GM18507 (cell line): ENCODE data around the gene EXTL1.

Experiments used
- DNase-seq: peaks from one replicate; pipeline ENCODE4 v3.0.0; 2011; ENCODE audit warnings: low read depth; ENCODE audit not compliant: insufficient read length; ENCODE audit errors: extremely low spot score
- FAIRE-seq: peaks from 2 replicates; lab custom pipeline; 2011; peaks lifted over from hg19 to GRCh38; lab: Jason Lieb, UNC

EXTL1 gene

DNA sequence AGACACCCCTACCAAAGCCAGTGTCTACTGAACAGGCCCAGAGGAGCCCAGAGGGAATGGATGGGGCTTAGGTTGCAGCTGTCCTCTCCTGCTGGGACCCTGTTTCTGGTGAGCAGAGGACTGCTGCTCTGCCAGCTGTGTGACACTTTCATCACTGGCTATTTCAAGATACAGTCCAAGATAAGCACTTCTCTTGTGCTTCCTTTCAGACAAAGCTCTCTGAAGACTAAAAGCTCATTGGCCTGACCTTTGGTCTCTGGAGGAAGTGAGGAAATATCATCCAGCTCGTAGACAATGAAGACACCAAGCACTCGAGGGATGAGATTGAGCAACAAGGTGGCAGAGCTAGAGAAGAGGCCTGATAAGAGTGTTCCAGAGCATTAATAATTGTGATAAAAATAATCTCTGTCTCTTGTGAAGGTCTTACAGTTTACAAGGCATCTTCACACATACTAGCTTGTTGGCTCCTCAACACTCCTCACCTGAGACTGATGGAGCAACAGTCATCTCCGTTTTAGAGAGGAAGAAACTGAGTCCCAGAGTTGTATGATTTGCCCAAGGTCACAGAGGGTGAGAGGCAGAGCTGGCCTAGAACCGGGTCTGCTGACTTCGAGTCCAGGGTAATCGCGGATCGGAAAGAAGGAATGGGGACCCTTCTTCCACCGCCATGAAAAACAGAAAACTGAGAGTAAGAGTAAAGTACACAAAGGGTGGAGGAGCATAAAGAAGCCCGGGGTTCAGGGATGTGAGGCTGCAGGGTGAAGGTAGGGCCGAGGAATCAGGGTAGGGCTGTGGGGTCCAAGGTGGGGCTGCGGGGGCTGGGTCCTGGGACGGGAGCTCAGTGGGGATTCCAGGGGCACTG lies 24.4 kb upstream of the EXTL1 start:
- DNase-seq, result no peak
- peak; percentile 42 for FAIRE-seq

DNA sequence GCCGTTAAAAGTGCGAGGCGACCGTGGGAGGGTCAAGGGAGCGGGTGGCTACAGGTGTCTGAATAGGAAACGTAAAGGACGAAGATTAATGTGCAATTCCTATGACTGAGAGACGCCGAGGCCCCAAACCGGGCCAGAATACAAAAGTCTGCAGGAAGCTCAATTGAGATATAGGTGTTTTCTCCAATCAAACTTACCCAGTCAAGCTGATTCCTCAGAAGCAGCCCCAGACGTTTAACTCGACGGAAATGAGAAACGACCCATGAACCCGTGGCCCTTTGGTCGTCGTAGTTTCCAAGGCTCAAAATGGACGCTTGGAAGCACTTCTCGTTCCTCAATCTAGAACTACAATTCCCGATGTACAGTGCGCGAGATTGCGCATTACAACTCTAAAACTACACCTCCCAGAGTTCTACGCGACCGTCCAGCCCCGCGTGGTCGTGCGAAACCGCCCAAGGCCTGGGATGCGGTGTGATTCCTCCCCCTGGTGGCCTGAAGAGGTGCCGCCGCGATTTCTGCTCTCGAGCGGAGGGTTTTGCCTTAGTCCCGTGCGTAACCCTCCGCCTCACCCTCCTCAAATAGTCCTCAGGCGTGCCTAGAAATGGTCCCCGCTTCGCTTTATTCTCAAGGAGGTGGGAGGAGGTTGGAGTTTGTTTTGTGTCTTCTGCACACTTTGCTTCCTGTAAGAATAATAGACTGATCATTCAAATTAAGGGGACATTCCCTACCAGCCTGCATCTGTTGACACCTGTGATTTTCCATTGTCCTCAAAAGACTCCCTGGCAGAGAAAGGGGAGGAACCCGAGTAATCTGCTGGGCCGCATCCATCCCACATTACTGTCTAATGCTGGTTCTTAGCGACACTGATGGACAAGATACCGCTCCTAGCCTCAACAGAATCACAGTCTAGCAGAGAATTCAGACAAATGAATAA lies 23.5 kb upstream of the EXTL1 start, which contains the start of gene PAFAH2:
TSS of gene PAFAH2 (minus strand) at position 236 of the 934 bp plus-strand sequence. CDS start 7,247 bp downstream, outside the sequence.
- peak; percentile 99 for FAIRE-seq
- DNase-seq, result peak; percentile 90

DNA sequence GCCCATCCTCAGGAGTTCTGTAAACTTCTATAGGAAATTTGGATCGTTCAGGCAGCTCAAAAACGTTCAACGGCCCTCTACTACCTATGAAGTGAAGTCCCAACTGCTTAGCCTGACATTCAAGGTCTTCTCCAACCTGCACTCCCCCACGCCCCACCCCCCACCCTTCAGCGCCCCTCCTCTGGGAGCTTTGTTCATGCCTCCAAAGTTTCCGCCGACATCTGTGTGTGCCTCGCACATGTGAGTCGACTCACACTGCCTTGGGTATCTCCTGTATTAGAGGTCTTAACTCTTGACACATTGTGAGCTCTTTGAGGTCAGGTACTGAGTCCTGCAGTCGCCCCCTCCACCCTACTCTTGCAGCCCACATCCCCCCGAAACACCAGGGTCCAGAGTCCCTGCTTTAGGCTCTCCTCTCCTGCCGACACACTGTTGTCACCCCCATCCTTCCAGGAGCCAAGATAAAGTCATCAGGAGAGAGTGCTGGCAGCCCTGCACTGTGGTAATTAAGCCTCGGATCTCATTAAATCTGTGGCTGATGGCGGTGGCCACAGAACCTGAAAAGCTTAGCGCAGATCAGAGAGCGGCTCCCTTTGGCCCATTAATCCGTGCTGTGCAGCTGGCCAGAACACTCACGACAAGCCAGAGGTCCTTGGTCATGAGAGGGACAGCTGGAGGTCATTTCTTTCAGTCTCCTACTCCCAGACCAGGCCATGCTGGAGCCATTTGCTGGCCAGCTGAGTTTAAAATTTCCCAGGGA lies 22.4 kb upstream of the EXTL1 start:
- DNase-seq (no peak), FAIRE-seq (no peak)

DNA sequence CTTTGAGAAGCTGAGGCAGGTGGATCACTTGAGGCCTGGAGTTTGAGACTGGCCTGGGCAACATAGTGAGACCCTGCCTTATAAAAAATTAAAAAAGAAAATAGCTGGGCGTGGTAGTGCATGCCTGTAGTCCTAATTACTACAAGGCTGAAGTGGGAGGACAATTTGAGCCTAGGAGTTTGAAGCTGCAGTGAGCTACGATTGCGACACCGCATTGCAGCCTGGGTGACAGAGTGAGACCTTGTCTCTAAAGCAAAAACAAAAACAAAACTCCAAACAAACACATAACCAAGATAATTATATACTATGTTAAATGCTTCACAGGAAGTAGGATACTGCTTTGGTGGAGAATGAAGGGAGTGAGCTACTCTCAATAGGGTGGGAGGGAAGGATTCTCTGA lies 18.3 kb upstream of the EXTL1 start:
- no peak for FAIRE-seq

DNA sequence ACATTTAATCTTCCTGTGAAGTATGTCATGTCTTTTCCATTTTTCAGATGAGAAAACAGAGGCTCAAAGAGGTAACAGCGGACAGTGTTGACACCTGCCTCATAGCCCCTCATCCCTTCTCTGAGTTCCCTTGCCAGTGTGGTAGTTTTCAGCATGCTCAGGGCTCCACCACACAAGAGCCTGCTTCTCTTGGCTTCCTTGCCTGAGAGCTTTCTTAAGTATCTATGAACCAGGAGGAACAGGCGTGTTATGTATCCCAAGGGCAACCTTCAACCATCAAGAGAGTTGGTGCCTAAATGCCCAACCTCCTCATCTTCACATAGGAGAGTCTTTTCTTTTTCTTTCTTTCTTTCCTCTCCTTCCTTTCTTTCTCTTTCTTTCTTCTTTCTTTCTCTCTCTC lies 17.8 kb upstream of the EXTL1 start:
- DNase-seq (no peak), FAIRE-seq (no peak)

More for the DNA sequence above, 18.3 kb upstream of the EXTL1 start:
- DNase-seq, result no peak

DNA sequence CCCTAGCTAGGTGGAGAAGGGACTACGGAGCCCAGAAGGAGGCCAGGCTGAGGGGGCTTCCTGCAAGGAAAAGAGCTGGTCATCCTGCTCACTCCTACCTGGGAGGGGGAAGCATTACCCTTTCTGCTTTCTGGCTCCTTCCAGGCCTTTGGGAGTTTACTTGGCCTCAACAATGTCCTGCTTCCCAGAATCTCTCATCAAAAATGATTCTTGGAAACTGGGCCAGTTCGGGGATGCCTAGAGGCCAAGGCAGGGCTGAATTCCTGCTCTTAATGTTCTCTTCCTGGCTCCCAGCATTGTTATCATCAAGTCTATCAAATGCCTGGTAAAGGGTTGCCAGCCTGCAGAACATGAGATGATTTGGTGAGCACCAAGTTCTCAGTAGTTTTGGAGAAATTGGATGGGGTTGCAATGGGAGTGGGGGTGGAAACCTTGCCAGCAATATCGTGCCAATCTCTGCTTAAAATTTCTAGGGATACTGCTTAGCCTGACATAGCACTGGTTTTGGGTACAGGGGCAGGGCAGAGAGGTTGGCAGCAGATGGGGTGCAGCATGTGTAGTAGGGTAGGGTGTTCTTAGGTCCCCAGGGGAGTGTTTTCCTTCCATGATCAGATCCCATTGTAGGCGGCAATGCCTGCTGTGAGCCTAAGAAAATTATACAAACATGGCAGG lies 16.0 kb upstream of the EXTL1 start:
- no peak for FAIRE-seq
- DNase-seq, result no peak

DNA sequence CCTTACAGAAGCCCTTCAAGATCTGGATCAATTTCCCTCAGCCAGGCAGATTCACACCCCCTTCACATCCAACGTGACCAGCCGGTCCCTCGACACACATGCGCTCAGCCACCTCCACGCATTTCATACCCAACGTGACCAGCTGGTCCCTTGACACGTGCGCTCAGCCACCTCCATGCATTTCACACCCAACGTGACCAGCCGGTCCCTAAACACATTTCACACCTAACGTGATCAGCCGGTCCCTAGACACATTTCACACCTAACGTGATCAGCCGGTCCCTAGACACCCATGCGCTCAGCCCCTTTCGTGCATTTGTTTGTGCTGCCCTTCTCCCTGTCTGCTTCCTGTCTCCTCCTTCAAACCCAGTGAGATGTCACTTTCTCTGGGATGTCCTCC lies 14.9 kb upstream of the EXTL1 start:
- FAIRE-seq (no peak), DNase-seq (no peak)

DNA sequence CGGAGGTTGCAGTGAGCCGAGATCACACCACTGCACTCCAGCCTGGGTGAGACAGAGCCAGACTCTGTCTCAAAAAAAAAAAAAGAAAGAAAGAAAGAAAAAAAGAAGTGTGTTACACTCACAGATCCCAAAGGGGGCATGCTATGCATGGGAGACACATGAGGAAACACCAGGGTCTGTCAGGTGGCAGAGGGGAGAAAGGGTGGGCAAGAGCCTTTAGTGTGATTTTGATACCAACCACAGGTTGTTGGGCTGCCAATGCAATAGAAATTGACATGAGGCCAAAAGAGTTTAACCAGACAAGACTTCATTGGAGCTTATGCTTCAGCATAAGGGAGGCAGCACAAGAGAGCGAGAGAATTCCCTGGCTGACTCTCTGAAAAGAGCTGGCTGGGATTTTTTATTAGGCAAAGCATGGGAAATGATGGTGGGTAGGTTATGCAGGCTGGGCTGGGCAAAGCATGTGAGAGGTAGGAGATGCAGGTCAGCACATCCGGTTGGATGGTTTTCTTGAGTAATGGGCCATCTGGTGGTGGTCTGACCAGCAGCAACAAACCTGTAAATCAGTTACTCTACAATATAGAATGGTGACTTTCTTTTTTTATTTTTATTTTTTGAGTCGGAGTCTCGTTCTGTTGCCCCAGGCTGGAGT lies 11.7 kb upstream of the EXTL1 start:
- FAIRE-seq (no peak), DNase-seq (no peak)

DNA sequence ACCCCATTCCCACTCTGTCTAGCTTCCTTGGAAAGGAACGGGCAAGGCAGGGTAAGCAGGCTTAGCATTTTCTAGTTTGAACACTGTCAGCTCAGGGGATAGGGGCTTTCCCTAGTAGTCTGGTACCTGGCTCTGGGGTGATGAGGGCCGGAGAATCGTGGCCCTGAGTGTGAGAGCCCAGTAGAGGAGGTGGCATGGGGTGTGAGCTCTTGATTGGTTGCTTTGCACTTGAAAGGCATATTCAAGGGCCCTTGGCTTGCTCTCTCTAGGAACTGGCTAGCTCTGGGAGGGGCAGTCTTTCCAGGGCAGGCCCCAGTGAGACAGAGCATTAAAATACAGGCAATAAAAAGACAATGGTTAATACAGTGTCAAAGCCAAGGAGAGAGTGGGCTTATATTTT lies 10.8 kb upstream of the EXTL1 start:
- DNase-seq (no peak), FAIRE-seq (no peak)

DNA sequence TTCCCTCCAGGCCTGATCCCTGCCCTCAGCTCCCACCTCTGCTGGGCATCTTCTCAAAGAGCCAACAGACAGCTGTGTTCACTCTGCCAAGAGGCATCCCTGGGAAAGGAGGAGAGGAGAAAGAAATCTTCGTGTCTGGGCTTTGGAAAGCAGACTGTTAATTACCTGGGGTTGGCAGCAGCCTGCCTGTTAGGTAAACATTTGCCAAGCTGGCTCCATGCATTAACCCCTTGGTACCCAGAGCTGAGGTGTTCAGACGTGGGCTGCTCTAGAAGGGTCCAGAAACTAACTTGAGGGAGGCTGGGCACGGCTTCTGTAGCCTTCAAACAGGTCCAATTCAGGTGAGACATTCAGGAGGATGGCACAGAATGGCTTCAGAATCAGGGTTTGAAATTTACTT lies 8.7 kb upstream of the EXTL1 start:
- FAIRE-seq, result no peak

DNA sequence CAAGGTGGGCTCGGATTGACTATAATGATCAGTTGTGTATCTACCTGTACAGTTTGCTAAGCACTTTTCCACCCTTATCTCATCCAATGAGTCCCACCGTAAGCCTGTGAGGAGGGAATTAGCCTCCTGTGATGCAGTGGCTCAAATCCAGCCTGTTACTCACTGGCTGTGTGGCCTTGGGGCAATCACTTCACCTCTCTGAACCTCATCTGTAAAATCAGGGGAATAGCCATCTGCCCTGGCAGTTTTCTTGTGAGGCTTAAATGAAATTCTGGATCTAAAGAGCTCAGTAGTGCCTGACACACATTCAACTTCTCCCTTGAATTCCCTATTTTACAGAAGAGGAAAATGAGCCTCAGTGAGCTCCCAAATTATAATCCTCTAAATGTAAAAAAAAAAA lies 7.4 kb upstream of the EXTL1 start:
- no peak for FAIRE-seq
- no peak for DNase-seq

More for the DNA sequence above, 8.7 kb upstream of the EXTL1 start:
- no peak for DNase-seq

DNA sequence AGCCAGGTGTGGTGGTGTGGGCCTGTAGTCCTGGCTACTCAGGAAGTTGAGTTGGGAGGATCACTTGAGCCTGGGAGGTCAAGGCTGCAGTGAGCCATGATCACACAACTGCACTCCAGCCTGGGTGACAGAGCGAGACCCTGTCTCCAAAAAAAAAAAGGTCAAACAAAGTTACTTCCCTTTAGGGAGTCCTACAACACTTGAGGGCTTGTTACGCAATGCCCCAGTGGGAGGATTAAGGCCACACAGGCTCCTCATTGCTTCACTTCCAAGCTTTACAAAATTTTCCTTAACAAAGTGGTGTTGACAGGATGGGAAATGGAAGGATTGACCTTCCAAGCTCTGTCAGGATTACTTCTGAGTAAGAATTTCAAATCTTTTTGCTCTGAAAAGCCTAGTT lies 6.2 kb upstream of the EXTL1 start:
- no peak for FAIRE-seq

DNA sequence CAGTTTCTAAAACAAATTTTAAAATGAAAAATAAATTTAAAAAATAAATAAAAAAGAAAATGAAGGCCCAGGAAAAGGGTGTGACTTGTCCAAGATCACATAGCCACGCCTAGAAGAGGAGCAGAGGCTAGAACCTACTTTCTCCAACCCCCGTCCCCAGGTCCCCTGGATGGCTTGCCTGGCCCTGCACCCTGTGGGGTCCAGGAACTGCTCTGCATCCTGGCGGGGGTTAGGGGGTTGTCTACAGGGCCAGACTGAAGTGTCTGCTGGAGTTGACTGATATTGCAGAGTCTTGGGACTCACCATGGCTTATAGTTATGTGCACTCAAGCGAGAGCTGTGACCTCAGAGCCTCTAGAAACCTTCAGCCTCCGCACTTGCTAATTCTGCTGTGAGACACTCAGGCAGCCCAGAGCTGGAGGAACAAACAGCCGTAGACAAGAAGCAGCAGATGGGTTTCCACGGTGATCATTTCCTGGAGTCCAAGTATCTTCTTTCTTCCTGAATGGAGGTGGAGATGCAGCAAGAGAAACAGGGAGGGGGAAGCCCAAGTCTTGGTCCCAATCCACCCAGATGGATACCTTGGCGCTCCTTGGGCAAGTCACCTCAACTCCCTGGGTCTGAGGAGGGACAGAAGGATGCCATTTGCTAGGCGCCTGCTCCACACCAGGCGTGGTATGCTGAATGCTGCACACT lies 5.2 kb upstream of the EXTL1 start:
- DNase-seq (no peak), FAIRE-seq (no peak)

More for the DNA sequence above, 6.2 kb upstream of the EXTL1 start:
- no peak for DNase-seq

DNA sequence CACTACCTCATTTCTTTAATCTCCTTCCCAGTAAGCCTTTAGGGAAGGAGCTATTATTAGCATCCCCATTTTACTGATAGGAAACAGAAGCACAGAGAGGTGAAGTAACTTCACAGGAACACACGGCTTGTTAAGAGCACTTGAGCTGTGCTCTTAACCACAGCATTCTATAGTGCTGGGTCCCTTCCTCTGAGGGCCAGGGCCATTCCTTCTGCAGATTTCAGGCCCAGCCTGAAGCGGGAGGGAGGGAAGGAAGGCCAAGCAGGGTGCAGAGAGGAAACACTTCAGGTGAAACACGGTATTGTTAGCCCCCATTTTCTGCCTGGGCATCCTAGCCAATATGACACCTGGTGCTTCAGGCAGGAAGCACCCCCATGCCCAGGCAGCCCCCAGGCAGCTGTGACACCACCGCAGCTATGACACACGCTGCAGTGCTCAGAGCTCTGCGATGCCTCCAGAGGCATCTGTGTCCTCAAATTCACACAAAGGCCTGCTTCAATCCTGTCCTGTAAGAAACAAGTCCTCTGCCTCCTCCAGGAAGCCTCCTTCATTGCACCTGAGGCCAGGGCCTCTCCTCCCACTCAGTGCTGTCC lies 4.5 kb upstream of the EXTL1 start:
- no peak for FAIRE-seq
- no peak for DNase-seq

DNA sequence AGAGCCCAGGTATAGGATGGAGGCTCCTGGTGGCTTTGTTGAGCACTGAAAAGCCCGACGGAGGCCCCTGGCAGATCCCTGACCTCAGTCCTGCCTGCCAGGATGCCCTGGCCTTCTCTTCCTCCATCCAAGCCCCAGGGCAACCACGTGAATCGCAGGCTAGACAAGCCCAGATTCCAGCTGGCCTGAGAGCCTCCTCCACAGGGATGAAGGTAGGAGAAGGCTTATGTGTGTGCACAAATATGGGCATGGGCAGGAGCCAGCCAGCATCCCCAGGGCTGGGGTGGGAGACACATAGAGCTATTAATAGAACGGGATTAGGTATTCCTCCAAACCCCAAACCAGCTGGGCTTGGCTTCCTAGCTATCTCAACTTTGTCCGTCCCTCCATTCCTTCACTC lies 4.0 kb upstream of the EXTL1 start:
- DNase-seq (no peak), FAIRE-seq (no peak)

DNA sequence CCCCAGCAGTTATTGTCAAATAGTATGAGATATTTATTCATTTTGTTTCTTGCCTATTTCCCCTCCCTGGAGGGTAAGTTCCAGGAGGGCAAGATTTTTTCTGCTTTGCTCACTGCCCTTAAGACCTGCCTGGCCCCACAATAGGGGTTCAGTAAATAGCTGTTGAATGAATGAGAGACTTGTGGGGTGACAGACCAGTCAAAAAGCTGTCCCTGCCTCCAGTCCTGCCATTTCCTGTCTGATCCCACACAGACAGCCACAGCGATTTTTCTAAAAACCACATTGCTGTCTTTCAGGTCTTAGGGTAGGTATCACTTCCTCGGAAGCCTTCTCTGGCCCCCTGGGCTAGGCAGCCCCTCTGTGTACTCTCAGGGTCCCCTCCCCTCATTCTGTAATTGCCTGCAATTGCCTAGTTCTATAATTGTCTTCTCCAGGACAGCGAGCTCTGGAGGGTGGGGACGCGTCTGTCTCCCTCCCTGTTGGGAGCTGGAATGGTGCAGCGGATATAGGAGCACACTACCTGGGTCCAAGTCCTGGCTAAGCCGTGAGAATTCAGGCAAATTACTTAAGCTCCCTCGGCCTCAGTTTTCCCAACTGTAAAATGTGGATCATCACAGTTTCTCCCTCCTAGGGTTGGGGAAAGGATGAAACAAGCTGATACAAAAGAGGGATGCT lies 1.8 kb upstream of the EXTL1 start:
- FAIRE-seq (no peak), DNase-seq (no peak)

DNA sequence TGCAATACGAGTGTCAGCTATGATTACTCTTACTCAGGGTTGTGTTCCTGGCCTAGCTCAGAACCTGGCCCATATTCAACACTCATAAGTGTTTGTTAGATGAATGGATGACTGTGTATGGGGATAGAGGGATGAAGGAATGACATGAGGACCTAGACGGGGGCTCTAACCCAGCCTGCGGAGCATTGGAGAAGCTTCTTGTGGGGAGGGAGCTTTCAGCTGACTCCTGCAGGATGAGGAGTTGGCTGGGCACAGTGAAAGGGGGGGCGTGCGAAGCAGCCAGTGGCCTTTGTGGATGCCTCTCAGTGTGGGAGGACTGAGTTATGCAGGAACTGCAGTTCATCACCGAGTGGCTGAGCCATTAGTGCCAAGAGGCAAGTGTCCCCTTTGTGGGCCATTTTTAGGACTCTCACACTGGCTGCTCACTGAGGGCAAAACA lies 1.2 kb upstream of the EXTL1 start:
- FAIRE-seq (no peak), DNase-seq (no peak)
